CD14-positive monocyte (primary cell): ENCODE data around the gene OAS1. TPM values are rescaled to one million over a fixed set of nuclear protein-coding genes. Genes with fewer than 3 reads are reported as not detected.

Experiments used
- DNase-seq, 3 donors: peaks; one replicate each; pipeline ENCODE4 v3.0.0-alpha.2; 2011 to 2022
- H2AFZ ChIP-seq: 2 replicates; pipeline ENCODE4 v1.6.0; 2012; ENCODE audit warnings: mild to moderate bottlenecking, low read depth, low read length, inconsistent platforms; ENCODE audit not compliant: insufficient read depth, poor library complexity, severe bottlenecking
- H3K27ac ChIP-seq, 2 donors: 1 replicate in 1 of 2; 2 replicates in 1 of 2; pipeline ENCODE4 v1.5.1; 2012 to 2013; ENCODE audit warnings: low read length in 2 of 2, control low read depth in 1 of 2, inconsistent platforms in 1 of 2, low read depth in 1 of 2, mild to moderate bottlenecking in 1 of 2
- H3K27me3 ChIP-seq, 2 donors: one replicate each; pipeline versions ENCODE4 v1.6.0 to v1.6.1; 2011 to 2013; ENCODE audit warnings: low read length in 2 of 2; ENCODE audit not compliant: control insufficient read depth in 2 of 2, insufficient read depth in 2 of 2
- H3K36me3 ChIP-seq, 2 donors: replicated peaks in 1 of 2; 1 replicate in 1 of 2; 2 replicates in 1 of 2; pipeline versions ENCODE4 v1.5.1 to v1.6.1; 2012 to 2013; ENCODE audit warnings: low read length in 2 of 2, control low read depth in 1 of 2, inconsistent platforms in 1 of 2, mild to moderate bottlenecking in 1 of 2; ENCODE audit not compliant: insufficient read depth in 2 of 2, control insufficient read depth in 1 of 2
- H3K4me1 ChIP-seq, 2 donors: 1 replicate in 1 of 2; 2 replicates in 1 of 2; pipeline versions ENCODE4 v1.5.1 to v1.6.1; 2012 to 2013; ENCODE audit warnings: low read length in 2 of 2, control low read depth in 1 of 2, inconsistent platforms in 1 of 2, mild to moderate bottlenecking in 1 of 2, moderate library complexity in 1 of 2; ENCODE audit not compliant: insufficient read depth in 2 of 2, control insufficient read depth in 1 of 2
- H3K4me2 ChIP-seq: replicated peaks from 2 replicates; pipeline ENCODE3; 2012; ENCODE audit warnings: low read length, moderate library complexity, mild to moderate bottlenecking; ENCODE audit not compliant: poor library complexity, severe bottlenecking; ENCODE audit errors: extremely low read depth
- H3K4me3 ChIP-seq, 3 experiments: fragments of 200-600 bp in 1 of 3; sonication (generic) in 1 of 3; replicated peaks in 1 of 3; 1 replicate in 2 of 3; 2 replicates in 1 of 3; pipeline ENCODE4 v1.5.1; 2011 to 2013; ENCODE audit warnings: low read length in 3 of 3, mild to moderate bottlenecking in 3 of 3, control low read depth in 2 of 3, low read depth in 2 of 3, inconsistent platforms in 1 of 3, moderate library complexity in 1 of 3
- H3K79me2 ChIP-seq: 2 replicates; pipeline ENCODE4 v1.6.0; 2012; ENCODE audit warnings: mild to moderate bottlenecking, control low read depth, inconsistent platforms, low read length, moderate library complexity; ENCODE audit not compliant: insufficient read depth
- H3K9ac ChIP-seq: 2 replicates; pipeline ENCODE4 v1.6.0; 2017; ENCODE audit warnings: low read length, mild to moderate bottlenecking; ENCODE audit not compliant: insufficient read depth, poor library complexity, severe bottlenecking
- H3K9me3 ChIP-seq, 2 donors: replicated peaks in 1 of 2; 1 replicate in 1 of 2; 2 replicates in 1 of 2; pipeline versions ENCODE4 v1.5.1 to v1.6.1; 2012 to 2013; ENCODE audit warnings: low read length in 2 of 2, control low read depth in 1 of 2; ENCODE audit not compliant: control insufficient read depth in 1 of 2, insufficient read depth in 1 of 2
- H4K20me1 ChIP-seq: 2 replicates; pipeline ENCODE4 v1.6.0; 2012; ENCODE audit warnings: mild to moderate bottlenecking, low read length, control low read depth, moderate library complexity; ENCODE audit not compliant: insufficient read depth
- H3K27ac Mint-ChIP-seq, 7 donors: one replicate each; pipeline ENCODE4 v1.8.0; 2020; ENCODE audit warnings: mild to moderate bottlenecking in 7 of 7, mixed read lengths in 7 of 7, moderate library complexity in 6 of 7, inconsistent platforms in 2 of 7
- H3K27me3 Mint-ChIP-seq, 3 donors: one replicate each; pipeline ENCODE4 v1.8.0; 2021 to 2022; ENCODE audit warnings: low read depth in 3 of 3, mild to moderate bottlenecking in 3 of 3, mixed read lengths in 3 of 3, moderate library complexity in 3 of 3, inconsistent platforms in 1 of 3
- H3K36me3 Mint-ChIP-seq, 2 donors: one replicate each; pipeline ENCODE4 v1.8.0; 2020; ENCODE audit warnings: mixed read lengths in 2 of 2, inconsistent platforms in 1 of 2, mild to moderate bottlenecking in 1 of 2
- H3K4me1 Mint-ChIP-seq: one replicate; pipeline ENCODE4 v1.8.0; 2020; ENCODE audit warnings: mild to moderate bottlenecking, mixed read lengths
- H3K4me3 Mint-ChIP-seq, 2 donors: one replicate each; pipeline ENCODE4 v1.8.0; 2020; ENCODE audit warnings: mild to moderate bottlenecking in 2 of 2, mixed read lengths in 2 of 2, moderate library complexity in 1 of 2
- H3K9me3 Mint-ChIP-seq, 7 donors: one replicate each; pipeline ENCODE4 v1.8.0; 2020 to 2022; ENCODE audit warnings: mixed read lengths in 7 of 7, mild to moderate bottlenecking in 6 of 7, moderate library complexity in 6 of 7, inconsistent platforms in 2 of 7
- CTCF ChIP-seq: fragments of 200-600 bp; IDR thresholded peaks from one replicate; pipeline ENCODE4 v1.8.0; 2022; ENCODE audit warnings: antibody characterized with exemption, mild to moderate bottlenecking
- WGBS: methylation state at CpG from one replicate; pipeline ENCODE4 v1.1.5; 2013; ENCODE audit warnings: missing lambda C conversion rate; ENCODE audit not compliant: insufficient coverage; 5-methylcytosine and 5-hydroxymethylcytosine counted together
- intact Hi-C, 2 donors: fragments of 100-400 bp; cut with micrococcal nuclease; formaldehyde crosslinking; loops; one replicate each; pipeline versions ENCODE4 v1.15.0 to v1.15.1; 2023
- polyA plus RNA-seq, 3 donors: library from polyadenylated mRNA; depleted of rRNA in 1 of 3; unstranded in 2 of 3; stranded (reverse) in 1 of 3; fragments of 300-500 nt in 2 of 3; fragments of >200 nt in 1 of 3; fragmentation: Illumina TruSeq in 2 of 3; gene quantifications; 1 replicate in 2 of 3; 2 replicates in 1 of 3; pipeline ENCODE4 v1.2.3, GENCODE V29; 2012 to 2021

The OAS1 gene
- polyA plus RNA-seq, 3 donors: 111 to 237 (median 237) TPM

DNA sequence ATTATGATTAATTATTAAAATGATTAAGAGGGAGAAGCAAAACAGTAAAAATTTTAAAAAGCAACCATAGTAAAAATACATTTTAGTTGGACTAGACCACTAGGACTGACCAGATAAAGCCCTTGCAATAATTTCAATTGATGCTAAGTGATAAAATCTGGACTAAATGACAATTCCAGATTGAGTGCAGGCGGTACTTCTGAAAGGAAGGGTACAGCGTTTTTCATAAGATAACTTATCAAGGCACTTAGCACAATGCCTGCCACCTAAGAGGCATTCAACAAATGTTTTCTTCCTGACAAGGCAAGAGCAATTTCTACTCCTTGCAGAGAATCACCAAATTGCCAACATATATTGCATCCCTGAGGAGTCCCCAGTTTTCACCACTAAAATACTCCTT is 37.7 kb upstream of the OAS1 start:
- no peak overlapping the region for H3K4me3 ChIP-seq
- no peak overlapping the region for H3K27ac Mint-ChIP-seq
- no peaks in the 10 kb centered on the region for H3K9me3 Mint-ChIP-seq
- WGBS: 100% methylated on average over 2 of the region's 2 CpGs
- H3K9ac ChIP-seq: no peak overlapping the region
- peaks cover 5 to 10% (median 9%) of the 10 kb centered on the region in 3 donors for H3K27me3 Mint-ChIP-seq
- peaks cover 13 to 15% of the 10 kb centered on the region in 2 donors for H3K4me1 ChIP-seq
- H3K4me1 Mint-ChIP-seq: peaks cover 20% of the 10 kb centered on the region
- H4K20me1 ChIP-seq: no peaks in the 10 kb centered on the region
- H3K9me3 ChIP-seq: no peaks in the 10 kb centered on the region
- no peak overlapping the region for H3K4me3 Mint-ChIP-seq
- DNase-seq: no peak
- intact Hi-C loops: no loop called here
- no peaks in the 10 kb centered on the region for H3K36me3 ChIP-seq
- no peak for TF ChIP-seq CTCF
- H3K27me3 ChIP-seq: no peaks in the 10 kb centered on the region
- no peaks in the 10 kb centered on the region for H3K36me3 Mint-ChIP-seq
- H2AFZ ChIP-seq: no peak overlapping the region
- no peaks in the 10 kb centered on the region for H3K79me2 ChIP-seq
- H3K4me2 ChIP-seq: no peak overlapping the region
- H3K27ac ChIP-seq: no peak overlapping the region

DNA sequence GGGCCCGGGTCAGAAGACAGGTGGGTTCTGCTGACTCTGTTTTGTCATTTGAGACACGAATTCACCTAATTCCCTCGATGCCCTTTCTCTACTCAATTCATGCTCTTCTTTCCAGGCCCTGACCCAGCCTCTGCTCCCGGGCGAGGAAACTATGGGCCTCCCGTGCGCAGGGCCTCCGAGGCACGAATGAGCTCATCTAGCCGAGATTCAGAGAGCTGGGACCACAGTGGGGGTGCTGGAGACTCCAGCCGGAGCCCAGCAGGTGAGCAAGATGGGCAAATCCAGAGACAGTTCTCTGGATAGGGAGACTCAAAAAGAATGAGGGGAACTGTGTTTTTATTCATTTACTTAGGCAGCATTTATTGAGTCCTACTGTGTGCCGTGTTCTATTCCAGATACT is 37.0 kb upstream of the OAS1 start:
- Mint-ChIP-seq H3K9me3 (no peaks in the 10 kb centered on the region), H3K4me3 (no peak overlapping the region), H3K4me1 (peaks cover 13% of the 10 kb centered on the region), H3K27me3 (peaks cover 3 to 11% (median 8%) of the 10 kb centered on the region in 3 donors), H3K36me3 (no peaks in the 10 kb centered on the region), H3K27ac (no peak overlapping the region)
- Histone ChIP-seq H2AFZ (no peak overlapping the region), H3K27me3 (no peaks in the 10 kb centered on the region), H3K79me2 (no peaks in the 10 kb centered on the region), H3K9me3 (no peaks in the 10 kb centered on the region), H3K9ac (no peak overlapping the region), H4K20me1 (no peaks in the 10 kb centered on the region), H3K4me1 (peaks cover 10 to 13% of the 10 kb centered on the region in 2 donors), H3K4me2 (no peak overlapping the region), H3K4me3 (no peak overlapping the region), H3K36me3 (no peaks in the 10 kb centered on the region), H3K27ac (no peak overlapping the region)
- DNase-seq: no peak
- 98% methylated on average over 8 of the region's 12 CpGs for WGBS
- no peak for TF ChIP-seq CTCF
- intact Hi-C loops: no loop called here
